Measurements from ENCODE around the gene PTPRA.
"Not testable (repeated sequence)": the region's sequence is repeated elsewhere in the genome, so short reads cannot be mapped to it uniquely, and the experiment has no call there.

Gene PTPRA

GRCh38 chr20:2892376-2892775 is 19.1 kb downstream of the PTPRA start:
- ATAC-seq (no peak), DNase-seq (no peak)
- peaks cover 0 to 4% of the 10 kb centered on the region in 2 donors for H3K9me3 Mint-ChIP-seq
- peaks cover 49% of the 10 kb centered on the region for H3K4me1 Mint-ChIP-seq
- no peak overlapping the region for H3K4me3 Mint-ChIP-seq
- H3K27ac Mint-ChIP-seq: no peak overlapping the region
- no peaks in the 10 kb centered on the region for H3K27me3 Mint-ChIP-seq

- no peak for ATAC-seq
- Mint-ChIP-seq H3K9me3 (peaks cover 0 to 4% of the 10 kb centered on the region in 2 donors), H3K4me1 (peaks cover 40% of the 10 kb centered on the region), H3K27me3 (no peaks in the 10 kb centered on the region), H3K27ac (no peak overlapping the region), H3K4me3 (no peak overlapping the region)
- no peak for DNase-seq
Measured at GRCh38 chr20:2894221-2894620, 20.9 kb downstream of the PTPRA start.

GRCh38 chr20:2895154-2895553 is 21.9 kb downstream of the PTPRA start:
- DNase-seq, H3K27me3 Mint-ChIP-seq, H3K27ac Mint-ChIP-seq, H3K9me3 Mint-ChIP-seq, ATAC-seq, H3K4me3 Mint-ChIP-seq: not testable (repeated sequence)
- H3K4me1 Mint-ChIP-seq: peaks cover 40% of the 10 kb centered on the region

- Mint-ChIP-seq H3K4me3 (no peak overlapping the region), H3K27me3 (no peaks in the 10 kb centered on the region), H3K4me1 (peaks cover 53% of the 10 kb centered on the region), H3K9me3 (peaks cover 0 to 1% of the 10 kb centered on the region in 2 donors), H3K27ac (no peak overlapping the region)
- peak; percentile 100 for ATAC-seq
- peak in 1 of 2 donors; percentile 64 for DNase-seq
Measured at GRCh38 chr20:2899243-2899642, 26.0 kb downstream of the PTPRA start.

GRCh38 chr20:2900845-2901592 is 27.7 kb downstream of the PTPRA start:
- peaks cover 63% of the 10 kb centered on the region for H3K4me1 Mint-ChIP-seq
- no peak for DNase-seq
- H3K27me3 Mint-ChIP-seq: no peaks in the 10 kb centered on the region
- no peak for ATAC-seq
- H3K27ac Mint-ChIP-seq: no peak overlapping the region
- peak overlapping the region in 1 of 2 donors; percentile 36 for H3K4me3 Mint-ChIP-seq
- H3K9me3 Mint-ChIP-seq: no peaks in the 10 kb centered on the region

- DNase-seq (no peak), ATAC-seq (no peak)
- Mint-ChIP-seq H3K27ac (no peak overlapping the region), H3K4me1 (peaks cover 56% of the 10 kb centered on the region), H3K27me3 (no peaks in the 10 kb centered on the region), H3K9me3 (no peaks in the 10 kb centered on the region), H3K4me3 (no peak overlapping the region)
Measured at GRCh38 chr20:2902291-2902690, 29.0 kb downstream of the PTPRA start.

GRCh38 chr20:2902818-2903217 is 29.5 kb downstream of the PTPRA start:
- no peak for ATAC-seq
- no peak overlapping the region for H3K4me3 Mint-ChIP-seq
- no peak for DNase-seq
- no peaks in the 10 kb centered on the region for H3K9me3 Mint-ChIP-seq
- H3K27ac Mint-ChIP-seq: no peak overlapping the region
- peaks cover 56% of the 10 kb centered on the region for H3K4me1 Mint-ChIP-seq
- no peaks in the 10 kb centered on the region for H3K27me3 Mint-ChIP-seq

- Mint-ChIP-seq H3K27me3 (no peaks in the 10 kb centered on the region), H3K27ac (no peak overlapping the region), H3K9me3 (no peaks in the 10 kb centered on the region), H3K4me3 (no peak overlapping the region), H3K4me1 (peaks cover 53% of the 10 kb centered on the region)
- ATAC-seq (no peak), DNase-seq (no peak)
Measured at GRCh38 chr20:2903686-2904085, 30.4 kb downstream of the PTPRA start.

- Mint-ChIP-seq H3K27ac (no peak overlapping the region), H3K9me3 (no peaks in the 10 kb centered on the region), H3K4me3 (no peak overlapping the region), H3K27me3 (no peaks in the 10 kb centered on the region), H3K4me1 (peaks cover 20% of the 10 kb centered on the region)
- ATAC-seq: no peak
- no peak for DNase-seq
Measured at GRCh38 chr20:2907519-2907918, 34.2 kb downstream of the PTPRA start.

- DNase-seq (no peak), ATAC-seq (no peak)
- H3K27ac Mint-ChIP-seq: no peak overlapping the region
- no peaks in the 10 kb centered on the region for H3K9me3 Mint-ChIP-seq
- no peaks in the 10 kb centered on the region for H3K27me3 Mint-ChIP-seq
- H3K4me1 Mint-ChIP-seq: peaks cover 9% of the 10 kb centered on the region
- no peak overlapping the region for H3K4me3 Mint-ChIP-seq
Measured at GRCh38 chr20:2909953-2910352, 36.7 kb downstream of the PTPRA start.

- ATAC-seq: peak; percentile 96
- H3K27ac Mint-ChIP-seq: no peak overlapping the region
Measured at GRCh38 chr20:2911200-2911599, 37.9 kb downstream of the PTPRA start.

GRCh38 chr20:2914160-2914559 is 40.9 kb downstream of the PTPRA start:
- ATAC-seq (no peak), DNase-seq (no peak)
- Mint-ChIP-seq H3K27me3 (no peaks in the 10 kb centered on the region), H3K4me3 (no peak overlapping the region), H3K4me1 (peaks cover 6% of the 10 kb centered on the region), H3K9me3 (no peaks in the 10 kb centered on the region), H3K27ac (no peak overlapping the region)

More at GRCh38 chr20:2911200-2911599, 37.9 kb downstream of the PTPRA start:
- Mint-ChIP-seq H3K4me1 (peaks cover 6% of the 10 kb centered on the region), H3K9me3 (no peaks in the 10 kb centered on the region), H3K27me3 (no peaks in the 10 kb centered on the region), H3K4me3 (no peak overlapping the region)
- DNase-seq: no peak

- Mint-ChIP-seq H3K4me3 (no peak overlapping the region), H3K4me1 (peaks cover 10% of the 10 kb centered on the region), H3K27me3 (no peaks in the 10 kb centered on the region), H3K27ac (no peak overlapping the region), H3K9me3 (no peaks in the 10 kb centered on the region)
- ATAC-seq (no peak), DNase-seq (no peak)
Measured at GRCh38 chr20:2917266-2917665, 44.0 kb downstream of the PTPRA start.

GRCh38 chr20:2918096-2919049 is 45.1 kb downstream of the PTPRA start:
- Mint-ChIP-seq H3K9me3 (no peaks in the 10 kb centered on the region), H3K4me3 (no peak overlapping the region), H3K27ac (no peak overlapping the region), H3K4me1 (peaks cover 10% of the 10 kb centered on the region), H3K27me3 (no peaks in the 10 kb centered on the region)
- ATAC-seq: no peak
- DNase-seq: no peak

GRCh38 chr20:2919518-2920245 is 46.4 kb downstream of the PTPRA start:
- DNase-seq (no peak), ATAC-seq (no peak)
- no peaks in the 10 kb centered on the region for H3K27me3 Mint-ChIP-seq
- peaks cover 15% of the 10 kb centered on the region for H3K4me1 Mint-ChIP-seq
- H3K27ac Mint-ChIP-seq: no peak overlapping the region
- no peaks in the 10 kb centered on the region for H3K9me3 Mint-ChIP-seq
- H3K4me3 Mint-ChIP-seq: no peak overlapping the region
